GM12878 (cell line): ENCODE measurements around the gene OMD.

Source experiments
- CTCF ChIP-seq, 3 experiments: IDR thresholded peaks in 2 of 3; conservative IDR thresholded peaks in 1 of 3; 2 replicates each; pipeline ENCODE4 v1.5.1; 2011; ENCODE audit warnings: low read depth in 3 of 3, low read length in 3 of 3, mild to moderate bottlenecking in 3 of 3, control low read depth in 2 of 3, moderate library complexity in 2 of 3, inconsistent platforms in 1 of 3, mixed read lengths in 1 of 3; ENCODE audit not compliant: control insufficient read depth in 2 of 3, insufficient read depth in 1 of 3; ENCODE audit errors: extremely low read depth in 1 of 3
- TF ChIP-seq, protein P1 (sequence below): fragments of 450-650 bp; IDR thresholded peaks from 2 replicates; pipeline ENCODE4 v1.6.1; 2018; ENCODE audit warnings: mild to moderate bottlenecking, low read depth, moderate library complexity; ENCODE audit not compliant: partially characterized antibody

- no peak for TF ChIP-seq CTCF (IDR thresholded peaks at IDR 0.05 in 2 of 3, conservative IDR thresholded peaks at IDR 0.05 in 1 of 3; ENCODE audit: control insufficient read depth in 2 of 3, extremely low read depth in 1 of 3, insufficient read depth in 1 of 3, low read depth in 3 of 3, low read length in 3 of 3)
- TF ChIP-seq, protein P1, sequence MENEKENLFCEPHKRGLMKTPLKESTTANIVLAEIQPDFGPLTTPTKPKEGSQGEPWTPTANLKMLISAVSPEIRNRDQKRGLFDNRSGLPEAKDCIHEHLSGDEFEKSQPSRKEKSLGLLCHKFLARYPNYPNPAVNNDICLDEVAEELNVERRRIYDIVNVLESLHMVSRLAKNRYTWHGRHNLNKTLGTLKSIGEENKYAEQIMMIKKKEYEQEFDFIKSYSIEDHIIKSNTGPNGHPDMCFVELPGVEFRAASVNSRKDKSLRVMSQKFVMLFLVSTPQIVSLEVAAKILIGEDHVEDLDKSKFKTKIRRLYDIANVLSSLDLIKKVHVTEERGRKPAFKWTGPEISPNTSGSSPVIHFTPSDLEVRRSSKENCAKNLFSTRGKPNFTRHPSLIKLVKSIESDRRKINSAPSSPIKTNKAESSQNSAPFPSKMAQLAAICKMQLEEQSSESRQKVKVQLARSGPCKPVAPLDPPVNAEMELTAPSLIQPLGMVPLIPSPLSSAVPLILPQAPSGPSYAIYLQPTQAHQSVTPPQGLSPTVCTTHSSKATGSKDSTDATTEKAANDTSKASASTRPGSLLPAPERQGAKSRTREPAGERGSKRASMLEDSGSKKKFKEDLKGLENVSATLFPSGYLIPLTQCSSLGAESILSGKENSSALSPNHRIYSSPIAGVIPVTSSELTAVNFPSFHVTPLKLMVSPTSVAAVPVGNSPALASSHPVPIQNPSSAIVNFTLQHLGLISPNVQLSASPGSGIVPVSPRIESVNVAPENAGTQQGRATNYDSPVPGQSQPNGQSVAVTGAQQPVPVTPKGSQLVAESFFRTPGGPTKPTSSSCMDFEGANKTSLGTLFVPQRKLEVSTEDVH: no peak
Observed at GRCh38 chr9:92385001-92385400, 39.3 kb downstream of the OMD start.
